Thoracic aorta (tissue), 2 donors: Measurements from ENCODE around the gene ZNF625. TPM values are rescaled to one million over a fixed set of nuclear protein-coding genes. Genes with fewer than 3 reads are reported as not detected.

Experiments
- ATAC-seq: fragments of 150-250 bp; one replicate; pipeline ENCODE4 v1.8.0; 2017; ENCODE audit warnings: low read depth; ENCODE audit not compliant: insufficient number of reproducible peaks, low FRiP score
- DNase-seq: peaks from one replicate; pipeline ENCODE4 v3.0.0-alpha.2; 2020; ENCODE audit warnings: low spot score
- H3K27ac ChIP-seq, 2 donors: fragments of 200-600 bp; sonication (generic); 1 replicate in 1 of 2; 2 replicates in 1 of 2; pipeline ENCODE4 v1.5.1; 2016; ENCODE audit warnings: mild to moderate bottlenecking in 2 of 2, moderate library complexity in 2 of 2
- H3K27me3 ChIP-seq: fragments of 200-600 bp; sonication (generic); replicated peaks from 2 replicates; pipeline ENCODE4 v1.6.0; 2016; ENCODE audit warnings: mild to moderate bottlenecking; ENCODE audit not compliant: insufficient read depth
- H3K36me3 ChIP-seq: fragments of 200-600 bp; sonication (generic); one replicate; pipeline ENCODE4 v1.5.1; 2016
- H3K4me1 ChIP-seq, 2 donors: fragments of 200-600 bp; sonication (generic); 1 replicate in 1 of 2; 2 replicates in 1 of 2; pipeline versions ENCODE4 v1.5.1 to v1.6.0; 2016; ENCODE audit warnings: low read depth in 2 of 2, mild to moderate bottlenecking in 1 of 2; ENCODE audit not compliant: control insufficient read depth in 1 of 2
- H3K4me3 ChIP-seq: fragments of 200-600 bp; sonication (generic); 2 replicates; pipeline ENCODE4 v1.5.1; 2016; ENCODE audit warnings: mild to moderate bottlenecking
- H3K9me3 ChIP-seq: fragments of 200-600 bp; sonication (generic); 2 replicates; pipeline ENCODE4 v1.5.1; 2016
- total RNA-seq, 2 donors: library from RNA; depleted of rRNA; stranded (reverse); fragments of >200 nt; gene quantifications; one replicate each; pipeline versions ENCODE4 v1.1.0 to v1.2.3, GENCODE V29; 2016
- TF ChIP-seq, protein P1 (sequence below): fragments of 200-600 bp; sonication (generic); IDR thresholded peaks from one replicate; pipeline ENCODE4 v1.5.1; 2019; ENCODE audit warnings: antibody characterized with exemption

Gene ZNF625
- total RNA-seq, 2 donors from 2014 or later = 3.1 to 7.3 TPM

DNA sequence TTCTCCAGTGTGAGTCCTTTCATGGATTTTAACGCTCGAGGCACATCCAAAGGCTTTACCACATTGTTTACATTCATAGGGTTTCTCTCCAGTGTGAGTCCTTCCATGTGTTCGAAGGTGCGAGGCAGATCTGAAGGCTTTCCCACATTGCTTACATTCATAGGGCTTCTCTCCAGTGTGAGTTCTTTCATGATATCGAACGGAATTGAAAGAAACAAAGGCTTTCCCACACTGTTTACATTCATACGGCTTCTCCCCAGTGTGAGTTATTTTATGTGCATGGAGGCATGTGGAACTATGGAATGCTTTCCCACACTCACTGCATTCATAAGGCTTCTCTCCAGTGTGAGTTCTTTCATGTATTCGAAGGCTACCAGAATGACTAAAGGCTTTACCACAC lies 11.2 kb downstream of the ZNF625 start:
- TF ChIP-seq, protein P1, sequence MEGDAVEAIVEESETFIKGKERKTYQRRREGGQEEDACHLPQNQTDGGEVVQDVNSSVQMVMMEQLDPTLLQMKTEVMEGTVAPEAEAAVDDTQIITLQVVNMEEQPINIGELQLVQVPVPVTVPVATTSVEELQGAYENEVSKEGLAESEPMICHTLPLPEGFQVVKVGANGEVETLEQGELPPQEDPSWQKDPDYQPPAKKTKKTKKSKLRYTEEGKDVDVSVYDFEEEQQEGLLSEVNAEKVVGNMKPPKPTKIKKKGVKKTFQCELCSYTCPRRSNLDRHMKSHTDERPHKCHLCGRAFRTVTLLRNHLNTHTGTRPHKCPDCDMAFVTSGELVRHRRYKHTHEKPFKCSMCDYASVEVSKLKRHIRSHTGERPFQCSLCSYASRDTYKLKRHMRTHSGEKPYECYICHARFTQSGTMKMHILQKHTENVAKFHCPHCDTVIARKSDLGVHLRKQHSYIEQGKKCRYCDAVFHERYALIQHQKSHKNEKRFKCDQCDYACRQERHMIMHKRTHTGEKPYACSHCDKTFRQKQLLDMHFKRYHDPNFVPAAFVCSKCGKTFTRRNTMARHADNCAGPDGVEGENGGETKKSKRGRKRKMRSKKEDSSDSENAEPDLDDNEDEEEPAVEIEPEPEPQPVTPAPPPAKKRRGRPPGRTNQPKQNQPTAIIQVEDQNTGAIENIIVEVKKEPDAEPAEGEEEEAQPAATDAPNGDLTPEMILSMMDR = no peak

DNA sequence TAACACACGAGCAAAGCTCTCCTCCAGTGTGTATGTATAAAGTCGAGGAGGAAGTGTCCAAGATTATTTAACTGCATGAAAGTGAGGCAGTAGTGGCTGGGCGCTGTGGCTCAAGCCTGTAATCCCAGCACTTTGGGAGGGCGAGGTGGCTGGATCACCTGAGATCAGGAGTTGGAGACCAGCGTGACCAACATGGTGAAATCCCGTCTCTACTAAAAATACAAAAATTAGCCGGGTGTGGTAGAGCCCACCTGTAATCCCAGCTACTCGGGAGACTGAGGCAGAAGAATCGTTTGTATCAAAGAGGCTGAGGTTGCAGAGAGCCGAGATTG lies 15.2 kb downstream of the ZNF625 start:
- H3K4me1 ChIP-seq = peaks cover 7 to 18% of the 10 kb centered on the region in 2 donors
- H3K27me3 ChIP-seq = no peaks in the 10 kb centered on the region
- TF ChIP-seq, protein P1 = no peak
- ATAC-seq = no peak
- DNase-seq = no peak
- H3K9me3 ChIP-seq = no peaks in the 10 kb centered on the region
- peaks cover 14% of the 10 kb centered on the region for H3K36me3 ChIP-seq
- no peak overlapping the region for H3K4me3 ChIP-seq
- no peak overlapping the region for H3K27ac ChIP-seq

More for the DNA sequence above, 11.2 kb downstream of the ZNF625 start:
- H3K4me3 ChIP-seq = no peak overlapping the region
- ATAC-seq (no peak), DNase-seq (no peak)
- H3K27me3 ChIP-seq = no peaks in the 10 kb centered on the region
- peaks cover 25% of the 10 kb centered on the region for H3K36me3 ChIP-seq
- H3K4me1 ChIP-seq = peaks cover 0 to 6% of the 10 kb centered on the region in 2 donors
- H3K9me3 ChIP-seq = no peaks in the 10 kb centered on the region
- no peak overlapping the region for H3K27ac ChIP-seq

DNA sequence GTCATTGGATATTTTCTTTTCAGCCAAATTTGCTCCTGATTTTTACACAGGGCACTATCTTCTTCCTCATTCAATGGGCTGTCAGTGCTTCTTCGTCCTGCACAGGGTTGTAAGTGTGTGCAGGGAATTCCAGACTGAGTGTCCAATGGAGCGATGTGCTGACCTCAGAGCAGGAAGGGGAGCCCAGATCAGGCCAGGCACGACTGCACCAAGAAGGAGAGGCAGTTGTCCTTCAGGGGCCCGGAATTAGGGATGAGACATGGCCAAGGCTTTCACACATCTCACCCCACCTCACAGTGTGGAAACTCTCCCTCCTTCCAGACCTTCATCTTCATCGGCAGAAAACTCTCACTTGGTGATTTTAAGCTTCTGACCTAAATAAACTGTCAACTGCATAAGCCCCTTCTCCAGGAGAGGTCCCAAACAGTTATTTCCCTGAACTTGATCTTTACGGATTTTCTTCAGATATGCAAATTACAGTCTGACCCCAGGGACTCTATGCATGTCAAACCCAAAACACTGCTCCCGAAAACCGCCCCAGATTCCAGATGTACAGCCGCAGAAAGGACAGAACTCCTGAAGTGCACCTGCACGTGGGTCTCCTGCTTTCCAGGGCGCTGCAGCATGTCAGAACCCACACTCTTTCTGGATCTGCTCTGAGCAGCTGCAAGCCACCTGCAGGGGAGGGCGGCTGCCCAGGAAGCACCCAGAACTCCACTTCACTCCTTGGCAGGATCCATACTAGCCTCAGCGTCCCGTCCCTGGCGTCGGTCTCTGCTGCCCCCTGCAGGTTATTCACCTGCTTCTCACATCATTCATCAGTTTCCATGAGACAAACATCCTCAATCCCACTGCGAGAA lies 15.8 kb downstream of the ZNF625 start:
- Histone ChIP-seq H3K36me3 (peaks cover 8% of the 10 kb centered on the region), H3K4me3 (peak overlapping the region; percentile 90), H3K9me3 (no peaks in the 10 kb centered on the region), H3K27ac (peak overlapping the region; percentile 22 to 76), H3K27me3 (no peaks in the 10 kb centered on the region), H3K4me1 (peaks cover 7 to 18% of the 10 kb centered on the region in 2 donors)
- TF ChIP-seq, protein P1 = peak; percentile 90
- peak; percentile 31 for DNase-seq
- peak; percentile 54 for ATAC-seq

DNA sequence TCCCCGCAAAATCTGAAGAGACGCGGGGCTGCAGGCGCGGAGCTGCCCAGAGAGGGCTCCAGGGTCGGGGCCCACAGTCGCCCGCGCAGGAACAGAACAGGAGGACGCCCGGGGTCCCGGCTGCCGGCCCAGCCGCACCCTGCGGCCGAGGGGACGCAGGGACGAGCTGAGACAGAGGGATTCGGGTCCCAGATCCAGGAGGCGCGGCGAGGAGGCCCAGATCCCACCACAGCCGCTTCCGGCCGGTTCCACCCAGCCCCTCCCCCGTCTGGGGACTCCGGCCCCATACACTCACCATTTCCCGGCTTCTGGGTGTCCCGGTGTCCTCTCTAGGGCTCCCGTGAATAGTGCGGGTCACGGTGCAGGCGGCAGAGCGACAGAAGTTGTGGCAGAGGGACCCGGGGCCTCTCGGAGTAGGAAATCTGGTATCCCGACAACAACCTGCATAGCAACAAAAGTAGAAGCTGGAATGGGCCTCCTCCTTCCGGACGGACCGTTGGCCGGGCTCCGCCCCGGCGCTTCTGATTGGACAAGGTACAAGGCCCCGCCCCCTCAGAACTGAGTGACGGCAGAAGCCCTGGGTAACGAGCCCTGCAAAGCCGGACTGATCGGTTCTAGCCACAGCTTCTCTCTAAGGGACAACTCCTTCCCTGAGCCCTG lies 16.5 kb downstream of the ZNF625 start, which contains the start of gene ZNF20:
ZNF20 (minus strand) TSS at position 466 of the 660 bp plus-strand sequence; CDS start at position 298, 168 bp downstream.
- H3K4me3 ChIP-seq = peak within 1 kb of the TSS; percentile 90
- peaks cover 4% of the 10 kb centered on the region for H3K36me3 ChIP-seq
- ATAC-seq (peak; percentile 99), DNase-seq (peak; percentile 84)
- H3K27me3 ChIP-seq = no peaks in the 10 kb centered on the region
- peak within 1 kb of the TSS; percentile 76 to 79 for H3K27ac ChIP-seq
- peaks cover 7 to 18% of the 10 kb centered on the region in 2 donors for H3K4me1 ChIP-seq
- TF ChIP-seq, protein P1 = no peak
- no peaks in the 10 kb centered on the region for H3K9me3 ChIP-seq

DNA sequence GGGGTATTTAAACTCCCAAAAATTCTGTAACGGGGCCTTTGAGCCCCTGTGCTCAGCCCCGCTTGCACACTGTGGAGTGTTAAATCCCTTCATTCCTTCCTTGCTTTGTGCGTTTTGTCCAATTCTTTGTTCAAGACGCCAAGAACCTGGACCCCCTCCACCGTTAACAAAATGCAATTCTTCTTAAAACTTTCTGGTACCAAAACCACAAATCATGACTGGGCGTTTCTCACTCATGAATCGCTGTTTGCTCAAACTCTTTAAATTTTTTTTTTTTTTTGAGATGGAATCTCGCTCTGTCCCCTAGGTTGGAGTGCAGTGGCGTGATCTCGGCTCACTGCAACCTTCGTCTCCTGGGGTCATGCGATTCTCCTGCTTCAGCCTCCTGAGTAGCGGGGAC lies 17.3 kb downstream of the ZNF625 start:
- TF ChIP-seq, protein P1 = no peak
- H3K36me3 ChIP-seq = peaks cover 10% of the 10 kb centered on the region
- ATAC-seq (no peak), DNase-seq (no peak)
- H3K9me3 ChIP-seq = peaks cover 1% of the 10 kb centered on the region
- peaks cover 7 to 18% of the 10 kb centered on the region in 2 donors for H3K4me1 ChIP-seq
- H3K4me3 ChIP-seq = peak overlapping the region; percentile 90
- H3K27ac ChIP-seq = peak overlapping the region; percentile 76 to 79
- no peaks in the 10 kb centered on the region for H3K27me3 ChIP-seq
